ENCODE measurements around the gene ADGRL4. TPM values are rescaled to one million over a fixed set of nuclear protein-coding genes. Genes with fewer than 3 reads are reported as not detected.

The ADGRL4 gene
- 6.9 and 23.3 TPM in 2 replicates for total RNA-seq

GRCh38 chr1:79006564-79006963 lies at the start of gene ADGRL4:
Gene ADGRL4 (minus strand): TSS chr1:79006730. CDS start chr1:79006654, 76 bp downstream.

